Muscle of leg (tissue), 16 donors: ENCODE results near the gene ADH5. TPM values are rescaled to one million over a fixed set of nuclear protein-coding genes. Genes with fewer than 3 reads are reported as not detected.

Experiments used
- DNase-seq: peaks from one replicate; pipeline ENCODE4 v3.0.0; 2013
- H3K27ac ChIP-seq: one replicate; pipeline ENCODE4 v1.5.1; 2013; ENCODE audit warnings: mild to moderate bottlenecking, low read length, control low read depth
- H3K27me3 ChIP-seq: one replicate; pipeline ENCODE4 v1.6.1; 2013; ENCODE audit warnings: low read length; ENCODE audit not compliant: control insufficient read depth, insufficient read depth
- H3K36me3 ChIP-seq: one replicate; pipeline ENCODE4 v1.6.1; 2013; ENCODE audit warnings: low read length; ENCODE audit not compliant: control insufficient read depth, insufficient read depth
- H3K4me1 ChIP-seq: one replicate; pipeline ENCODE4 v1.6.1; 2013; ENCODE audit warnings: low read length; ENCODE audit not compliant: control insufficient read depth, insufficient read depth
- H3K4me3 ChIP-seq: one replicate; pipeline ENCODE4 v1.5.1; 2013; ENCODE audit warnings: low read length, control low read depth
- H3K9me3 ChIP-seq: replicated peaks from 2 replicates; pipeline ENCODE4 v1.6.1; 2013; ENCODE audit warnings: low read depth, low read length; ENCODE audit not compliant: control insufficient read depth
- WGBS: methylation state at CpG from one replicate; pipeline ENCODE4 v1.1.5; 2013; ENCODE audit warnings: missing lambda C conversion rate; ENCODE audit not compliant: insufficient coverage; 5-methylcytosine and 5-hydroxymethylcytosine counted together
- long read RNA-seq, 11 donors: transcript quantifications; one replicate each; lab custom pipeline, GENCODE V29; 2026
- polyA plus RNA-seq, 8 donors: library from polyadenylated mRNA; unstranded; fragments of 120-200 nt; gene quantifications; one replicate each; pipeline versions ENCODE4 v1.2.1 to v1.2.3, GENCODE V29; 2013; ENCODE audit warnings: inconsistent platforms in 1 of 8, low replicate concordance in 1 of 8; ENCODE audit not compliant: insufficient read length in 8 of 8, insufficient read depth in 1 of 8
- total RNA-seq: library from RNA; stranded (reverse); fragments of 120-200 nt; gene quantifications from one replicate; pipeline ENCODE4 v1.2.4, GENCODE V29; 2013

ADH5 gene
- total RNA-seq = 105 TPM
- polyA plus RNA-seq = 100 to 1,000 TPM in 6 of 8 donors, 10 to 100 TPM in 2; 85.2 to 135 (median 111) TPM
- long read RNA-seq, donor 1, transcript ADH5-201 (9 exons, 2,615 nt) = major isoform, 11 of 29 reads
- long read RNA-seq, donor 1, partial matches to known transcripts = 17 of 29 reads
- long read RNA-seq, donor 1, other reads (novel, unspliced or antisense) = 0 of 29 reads
- long read RNA-seq, donor 2, transcript ADH5-201 (9 exons, 2,615 nt) = major isoform, 5 of 5 reads
- long read RNA-seq, donor 2, partial matches to known transcripts = 0 of 5 reads
- long read RNA-seq, donor 2, other reads (novel, unspliced or antisense) = 0 of 5 reads
- long read RNA-seq, donor 3, transcript ADH5-201 (9 exons, 2,615 nt) = major isoform, 23 of 66 reads
- long read RNA-seq, donor 3, partial matches to known transcripts = 42 of 66 reads
- long read RNA-seq, donor 3, other reads (novel, unspliced or antisense) = 0 of 66 reads
- long read RNA-seq, donor 4, transcript ADH5-201 (9 exons, 2,615 nt) = major isoform, 15 of 26 reads
- long read RNA-seq, donor 4, partial matches to known transcripts = 10 of 26 reads
- long read RNA-seq, donor 4, other reads (novel, unspliced or antisense) = 0 of 26 reads
- long read RNA-seq, donor 5, transcript ADH5-201 (9 exons, 2,615 nt) = major isoform, 68 of 207 reads
- long read RNA-seq, donor 5, partial matches to known transcripts = 136 of 207 reads
- long read RNA-seq, donor 5, other reads (novel, unspliced or antisense) = 0 of 207 reads
- long read RNA-seq, donor 6, transcript ADH5-201 (9 exons, 2,615 nt) = major isoform, 39 of 111 reads
- long read RNA-seq, donor 6, partial matches to known transcripts = 69 of 111 reads
- long read RNA-seq, donor 6, other reads (novel, unspliced or antisense) = 0 of 111 reads
- long read RNA-seq, donor 7, transcript ADH5-201 (9 exons, 2,615 nt) = major isoform, 32 of 108 reads
- long read RNA-seq, donor 7, partial matches to known transcripts = 74 of 108 reads
- long read RNA-seq, donor 7, other reads (novel, unspliced or antisense) = 0 of 108 reads
- long read RNA-seq, donor 8, transcript ADH5-201 (9 exons, 2,615 nt) = major isoform, 16 of 42 reads
- long read RNA-seq, donor 8, partial matches to known transcripts = 24 of 42 reads
- long read RNA-seq, donor 8, other reads (novel, unspliced or antisense) = 0 of 42 reads
- long read RNA-seq, donor 9, transcript ADH5-201 (9 exons, 2,615 nt) = major isoform, 13 of 55 reads
- long read RNA-seq, donor 9, partial matches to known transcripts = 39 of 55 reads
- long read RNA-seq, donor 9, other reads (novel, unspliced or antisense) = 0 of 55 reads
- long read RNA-seq, donor 10, transcript ADH5-201 (9 exons, 2,615 nt) = major isoform, 33 of 83 reads
- long read RNA-seq, donor 10, partial matches to known transcripts = 49 of 83 reads
- long read RNA-seq, donor 10, other reads (novel, unspliced or antisense) = 0 of 83 reads
- long read RNA-seq, donor 11, transcript ADH5-201 (9 exons, 2,615 nt) = major isoform, 24 of 60 reads
- long read RNA-seq, donor 11, partial matches to known transcripts = 34 of 60 reads
- long read RNA-seq, donor 11, other reads (novel, unspliced or antisense) = 0 of 60 reads

DNA sequence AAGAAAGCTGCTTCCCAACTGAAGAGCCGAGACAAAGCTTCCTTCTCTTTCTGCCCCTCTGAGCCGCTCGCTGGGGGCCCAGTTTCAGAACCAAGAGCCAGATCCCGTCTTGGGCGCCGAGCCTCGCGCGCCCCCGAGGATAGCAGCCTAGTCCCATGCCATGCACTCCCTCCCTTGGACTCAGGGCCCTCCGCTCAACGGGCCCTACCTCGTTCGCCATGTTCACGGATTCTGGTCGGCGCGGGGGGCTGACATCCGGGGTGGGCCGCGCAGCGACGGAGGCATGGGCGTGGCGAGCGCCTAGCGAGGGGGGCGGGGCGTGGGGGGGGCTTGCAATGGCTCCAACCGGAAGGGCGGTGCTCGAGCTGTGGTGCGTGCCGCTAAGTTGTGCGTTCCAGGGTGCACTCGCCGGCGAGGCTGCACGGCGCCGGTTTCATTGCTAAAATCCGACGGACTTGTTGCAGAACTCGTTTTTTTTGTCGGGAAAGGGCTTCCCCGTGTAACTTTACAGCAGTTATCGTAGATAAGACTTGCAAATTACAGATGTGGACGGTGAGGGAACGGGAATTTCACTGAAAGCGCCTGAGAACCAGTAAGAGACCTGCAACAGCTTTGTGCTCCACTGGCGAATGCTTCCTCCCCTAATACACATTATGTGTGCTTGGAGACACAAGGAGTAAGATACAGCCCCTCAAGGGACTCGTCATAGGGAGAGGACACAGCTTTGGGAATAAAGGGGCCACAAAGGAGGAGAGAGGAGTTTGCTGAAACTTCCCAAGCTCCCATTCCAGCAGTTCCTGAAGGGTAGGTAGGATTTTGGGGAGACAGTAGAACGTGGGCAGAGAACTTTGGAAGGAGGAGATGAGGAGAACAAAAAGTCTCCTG, at the start of gene ADH5:
ADH5 (minus strand) TSS at position 308 of the 885 bp plus-strand sequence; CDS start at position 220, 88 bp downstream.
- Histone ChIP-seq H3K9me3 (no peaks in the 10 kb centered on the region), H3K4me3 (peak within 1 kb of the TSS; percentile 81), H3K36me3 (peaks cover 16% of the 10 kb centered on the region), H3K27me3 (no peaks in the 10 kb centered on the region), H3K27ac (peak within 1 kb of the TSS; percentile 95), H3K4me1 (peaks cover 4% of the 10 kb centered on the region)
- WGBS = 0% methylated on average over 42 of the region's 53 CpGs
- DNase-seq = peak; percentile 94

DNA sequence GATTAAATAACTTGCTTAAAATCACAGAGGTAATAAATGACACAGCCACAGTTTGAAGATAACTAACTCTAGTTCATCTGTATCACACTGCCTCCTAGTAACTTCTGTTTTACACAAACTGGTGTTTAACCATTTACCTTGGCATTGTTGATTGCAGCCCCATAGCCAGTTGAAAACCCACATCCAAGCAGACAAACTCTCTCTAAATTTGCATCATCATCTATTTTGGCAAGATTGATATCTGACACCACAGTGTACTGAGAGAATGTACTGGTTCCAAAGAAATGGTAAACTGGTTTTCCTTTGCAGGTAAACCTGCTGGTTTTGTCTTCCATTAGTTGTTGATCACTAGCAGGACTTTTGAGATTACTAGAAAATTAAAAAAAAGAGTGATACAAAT, 47.7 kb upstream of the ADH5 start:
- Histone ChIP-seq H3K27ac (no peak overlapping the region), H3K27me3 (no peaks in the 10 kb centered on the region), H3K4me1 (no peaks in the 10 kb centered on the region)

DNA sequence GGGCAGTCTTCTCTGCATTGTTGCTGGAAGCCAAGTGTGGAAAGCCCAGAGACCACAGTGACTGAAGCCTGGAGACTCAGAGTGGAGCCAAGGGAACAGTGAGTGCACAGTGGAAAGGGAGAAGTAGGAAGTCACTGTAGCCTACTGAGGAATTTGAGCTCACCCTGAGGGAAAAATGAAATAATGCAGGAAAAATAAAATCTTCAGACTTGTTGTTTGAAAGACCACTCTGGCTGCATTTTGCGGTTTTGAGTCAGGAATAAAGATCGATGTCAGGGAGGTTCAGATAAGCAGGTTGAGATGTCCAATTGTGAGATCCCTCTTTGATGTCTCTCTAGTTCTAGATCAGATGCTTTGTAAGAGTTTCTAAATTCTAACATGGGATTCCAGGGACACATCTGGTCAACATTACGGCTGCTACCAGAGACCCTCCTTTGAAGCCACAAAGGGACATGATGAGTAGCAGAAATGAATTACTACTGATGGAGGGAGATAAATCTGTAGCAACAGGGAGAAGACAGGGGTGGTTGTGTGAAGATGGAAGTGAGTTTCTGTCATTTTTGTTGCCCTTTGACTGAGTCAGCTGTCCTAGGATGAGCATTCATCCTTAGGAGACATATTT, 47.1 kb upstream of the ADH5 start:
- H3K4me3 ChIP-seq = no peak overlapping the region
- no peak overlapping the region for H3K27ac ChIP-seq
- DNase-seq = no peak
- H3K36me3 ChIP-seq = no peaks in the 10 kb centered on the region
- 70% methylated on average over 2 of the region's 3 CpGs for WGBS
- no peaks in the 10 kb centered on the region for H3K27me3 ChIP-seq
- H3K4me1 ChIP-seq = no peaks in the 10 kb centered on the region
- no peaks in the 10 kb centered on the region for H3K9me3 ChIP-seq

More for the DNA sequence above, 47.7 kb upstream of the ADH5 start:
- Histone ChIP-seq H3K36me3 (no peaks in the 10 kb centered on the region), H3K4me3 (no peak overlapping the region), H3K9me3 (no peaks in the 10 kb centered on the region)
- DNase-seq = no peak

DNA sequence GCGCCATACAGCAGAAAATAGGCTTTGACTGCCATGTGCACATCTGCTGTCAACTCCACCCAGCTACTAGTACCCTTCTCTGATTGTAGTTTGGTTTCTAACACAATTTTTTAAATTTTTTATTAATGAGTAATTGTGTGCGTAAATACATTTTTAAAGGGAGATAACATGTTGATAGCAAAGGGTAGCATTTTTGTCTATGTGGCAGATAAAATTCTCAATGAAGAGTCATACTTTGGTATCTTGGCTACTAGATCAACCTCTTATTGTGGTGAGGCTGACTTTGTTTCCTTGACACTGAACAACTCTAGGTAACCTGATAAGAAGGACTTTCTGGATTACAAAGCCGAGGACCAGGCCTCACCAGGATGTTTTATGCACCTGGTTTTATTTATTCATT, 46.0 kb upstream of the ADH5 start:
- no peaks in the 10 kb centered on the region for H3K4me1 ChIP-seq
- no CpG with 5 or more reads among the region's 3 CpGs for WGBS
- no peak overlapping the region for H3K27ac ChIP-seq
- H3K4me3 ChIP-seq = no peak overlapping the region
- no peaks in the 10 kb centered on the region for H3K9me3 ChIP-seq
- H3K36me3 ChIP-seq = no peaks in the 10 kb centered on the region
- no peak for DNase-seq
- H3K27me3 ChIP-seq = no peaks in the 10 kb centered on the region

DNA sequence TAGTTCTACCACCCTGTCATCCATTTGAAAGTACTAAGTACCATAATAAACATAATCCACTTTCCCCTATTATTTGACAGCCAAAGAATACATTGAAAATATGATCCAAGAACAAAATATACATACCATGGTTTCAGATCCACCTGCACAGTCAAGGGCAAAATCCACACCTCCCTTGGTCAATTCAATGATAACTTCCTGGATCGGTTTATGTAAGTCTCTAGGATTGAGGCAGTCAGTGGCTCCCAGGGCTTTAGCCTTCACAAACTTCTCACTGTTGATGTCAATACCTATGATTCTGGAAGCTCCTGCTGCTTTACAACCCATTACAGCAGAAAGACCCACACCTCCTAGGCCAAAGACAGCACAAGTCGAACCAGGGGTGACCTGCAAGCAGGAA, 42.8 kb upstream of the ADH5 start:
- no peaks in the 10 kb centered on the region for H3K36me3 ChIP-seq
- no CpG with 5 or more reads among the region's 2 CpGs for WGBS
- no peak for DNase-seq

DNA sequence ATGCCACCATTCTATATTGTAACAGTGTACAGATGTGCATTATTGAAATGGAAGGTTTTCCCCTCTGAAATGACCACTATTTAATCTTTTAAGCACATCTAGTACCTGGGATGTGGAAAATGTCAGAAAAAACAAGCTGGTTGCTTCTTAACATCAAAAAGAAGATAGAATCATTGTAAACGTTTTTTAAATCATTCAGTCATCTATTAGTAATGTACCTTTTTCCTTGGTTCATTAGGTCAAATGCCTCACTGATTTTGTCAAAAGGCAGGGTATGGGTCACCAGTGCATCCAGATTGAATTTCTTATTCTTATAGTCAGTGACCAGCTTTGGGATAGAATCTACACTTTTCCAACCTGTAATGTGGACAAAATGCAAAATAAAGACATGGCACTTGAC, 37.8 kb upstream of the ADH5 start:
- Histone ChIP-seq H3K36me3 (no peaks in the 10 kb centered on the region), H3K4me1 (no peaks in the 10 kb centered on the region), H3K27me3 (no peaks in the 10 kb centered on the region), H3K27ac (no peak overlapping the region), H3K9me3 (no peaks in the 10 kb centered on the region), H3K4me3 (no peak overlapping the region)
- DNase-seq = no peak
- WGBS = no CpG with 5 or more reads among the region's 1 CpG

More for the DNA sequence above, 42.8 kb upstream of the ADH5 start:
- Histone ChIP-seq H3K27me3 (no peaks in the 10 kb centered on the region), H3K27ac (no peak overlapping the region), H3K9me3 (no peaks in the 10 kb centered on the region), H3K4me3 (no peak overlapping the region), H3K4me1 (no peaks in the 10 kb centered on the region)

DNA sequence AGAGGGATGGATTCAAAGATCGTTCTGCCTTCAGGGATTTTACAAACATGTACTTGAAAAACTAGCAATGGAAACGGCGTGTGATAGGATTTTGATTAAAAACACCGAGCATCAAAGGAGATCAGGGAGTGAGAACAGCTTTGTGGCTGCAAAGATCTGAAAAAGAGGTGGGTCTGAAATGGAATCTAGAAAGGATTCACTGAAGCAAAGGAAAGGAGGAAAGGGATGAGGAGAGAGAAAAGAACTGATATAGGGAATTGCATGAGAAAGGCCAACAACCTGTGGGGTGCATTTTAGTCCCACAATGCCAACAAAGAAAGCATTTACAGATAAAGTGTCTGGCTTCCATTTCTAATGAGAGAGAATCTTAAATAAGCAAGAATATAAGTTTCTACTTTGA, 32.4 kb upstream of the ADH5 start:
- Histone ChIP-seq H3K27me3 (no peaks in the 10 kb centered on the region), H3K4me3 (no peak overlapping the region), H3K36me3 (no peaks in the 10 kb centered on the region), H3K27ac (no peak overlapping the region), H3K9me3 (no peaks in the 10 kb centered on the region), H3K4me1 (no peaks in the 10 kb centered on the region)
- no peak for DNase-seq
- 79% methylated on average over 4 of the region's 4 CpGs for WGBS

DNA sequence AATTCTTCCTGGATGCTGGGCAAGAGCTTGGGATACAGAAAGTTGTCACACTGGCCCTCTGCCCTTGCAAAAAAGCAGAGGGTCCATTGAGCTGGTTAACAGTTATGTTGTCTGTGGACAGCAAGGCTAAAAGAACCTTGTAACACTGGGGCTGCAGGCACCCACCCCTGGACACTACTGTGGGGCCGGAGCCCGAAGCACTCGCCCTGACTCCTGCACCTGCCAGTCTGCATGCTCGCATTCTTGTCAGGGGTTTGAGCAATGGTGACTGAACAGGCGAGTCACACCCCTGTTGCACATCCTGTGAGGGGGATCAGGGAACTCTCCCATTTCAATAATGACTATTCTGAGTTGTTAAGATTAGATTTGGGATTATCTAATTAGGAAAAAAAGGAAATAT, 31.9 kb upstream of the ADH5 start:
- Histone ChIP-seq H3K27me3 (no peaks in the 10 kb centered on the region), H3K4me1 (no peaks in the 10 kb centered on the region), H3K4me3 (no peak overlapping the region), H3K36me3 (no peaks in the 10 kb centered on the region), H3K9me3 (no peaks in the 10 kb centered on the region), H3K27ac (no peak overlapping the region)
- no peak for DNase-seq
- 96% methylated on average over 3 of the region's 5 CpGs for WGBS
